ENCODE measurements around the gene SUPV3L1. TPM values are rescaled to one million over a fixed set of nuclear protein-coding genes. Genes with fewer than 3 reads are reported as not detected.
"Not testable (repeated sequence)": the region's sequence is repeated elsewhere in the genome, so short reads cannot be mapped to it uniquely, and the experiment has no call there.

Gene SUPV3L1
- total RNA-seq (10 to 100 TPM; 39.3 to 63.2 (median 42.1) TPM), polyA plus RNA-seq (10 to 100 TPM; 16.5 to 25.2 TPM), total RNA-seq (35.8 reads per million, percentile 64 among the genes with 10 or more reads in this experiment)

GRCh38 chr10:69179743-69180524 is at the start of gene SUPV3L1:
Gene SUPV3L1, plus strand, starts transcription at chr10:69180234. Its CDS starts 58 bp downstream, at chr10:69180292.
- no peaks in the 10 kb centered on the region for H3K27me3 ChIP-seq (ENCODE audit: control insufficient read depth in 2 of 2, insufficient read depth in 2 of 2, low read length in 2 of 2)
- H3K9me3 ChIP-seq (ENCODE audit: control insufficient read depth in 2 of 3, low read length in 3 of 3): no peaks in the 10 kb centered on the region
- POLR2A ChIA-PET: interaction anchor here (0.6 to 1.2 kb wide), 7 partner anchors 11 to 192 kb away, joined by 3 to 4 read pairs (median 3); no protein-coding TSS in a partner anchor
- H3K4me3 ChIP-seq (ENCODE audit: low read length): peak within 1 kb of the TSS; percentile 83
- CTCF ChIA-PET: interaction anchor here (0.6 kb wide), 1 partner anchor 58 kb away, joined by 6 read pairs; no protein-coding TSS in a partner anchor
- peaks cover 0 to 3% (median 0%) of the 10 kb centered on the region in 11 donors for H3K9me3 Mint-ChIP-seq
- peak within 1 kb of the TSS; percentile 98 to 100 (median 99) for H3K27ac Mint-ChIP-seq
- H3K27ac ChIP-seq (ENCODE audit: low read depth, low read length): peak within 1 kb of the TSS; percentile 95
- H3K27me3 Mint-ChIP-seq: no peaks in the 10 kb centered on the region
- peaks cover 22 to 55% (median 38%) of the 10 kb centered on the region in 7 donors for H3K4me1 Mint-ChIP-seq
- DNase-seq: peak; percentile 72 to 91 (median 87)
- intact Hi-C loops (cut with micrococcal nuclease): loop anchor here (1.0 to 5.0 kb wide), 14 partner anchors 22 to 653 kb away; partner anchors contain the start of genes SLC25A16 (in 2 of the 2), VPS26A (in 2 of the 2), DDX21 (in 1 of the 2) and DDX50 (in 1 of the 2)
- peaks cover 12 to 15% of the 10 kb centered on the region in 2 donors for H3K4me1 ChIP-seq (ENCODE audit: control insufficient read depth in 2 of 2, insufficient read depth in 2 of 2, low read length in 2 of 2)
- H3K4me3 Mint-ChIP-seq: peak within 1 kb of the TSS; percentile 85 to 98 (median 96)
- peaks cover 0 to 10% (median 5%) of the 10 kb centered on the region in 5 donors for H3K36me3 Mint-ChIP-seq
- ATAC-seq: peak; percentile 87
- peaks cover 0 to 20% (median 6%) of the 10 kb centered on the region in 3 experiments for H3K36me3 ChIP-seq (ENCODE audit: control insufficient read depth in 2 of 3, insufficient read depth in 3 of 3, low read length in 3 of 3)

- peak overlapping the region in 1 of 10 donors; percentile 34 for H3K4me3 Mint-ChIP-seq
- intact Hi-C loops (cut with micrococcal nuclease): no loop called here
These were observed 49.8 kb upstream of the SUPV3L1 start for GRCh38 chr10:69130251-69130650.

GRCh38 chr10:69139961-69140360 is 40.1 kb upstream of the SUPV3L1 start:
- intact Hi-C loops (cut with micrococcal nuclease): loop anchor here in 1 of 2 donors (2.0 kb wide), 1 partner anchor 15 kb away; the partner anchor contains the start of gene VPS26A
- DNase-seq: no peak
- H3K4me3 Mint-ChIP-seq: no peak overlapping the region
- Histone ChIP-seq H3K9me3 (ENCODE audit: control insufficient read depth in 2 of 3, low read length in 3 of 3) (no peaks in the 10 kb centered on the region), H3K4me3 (ENCODE audit: low read length) (no peak overlapping the region), H3K36me3 (ENCODE audit: control insufficient read depth in 2 of 3, insufficient read depth in 3 of 3, low read length in 3 of 3) (peaks cover 0 to 8% (median 1%) of the 10 kb centered on the region in 3 experiments), H3K4me1 (ENCODE audit: control insufficient read depth in 2 of 2, insufficient read depth in 2 of 2, low read length in 2 of 2) (no peaks in the 10 kb centered on the region), H3K27ac (ENCODE audit: low read depth, low read length) (no peak overlapping the region), H3K27me3 (ENCODE audit: control insufficient read depth in 2 of 2, insufficient read depth in 2 of 2, low read length in 2 of 2) (no peaks in the 10 kb centered on the region)
- CTCF ChIA-PET: no interaction called here
- POLR2A ChIA-PET: interaction anchor here (0.6 kb wide), 2 partner anchors 8 to 12 kb away, joined by 3 to 4 read pairs; no protein-coding TSS in a partner anchor
- H3K27ac Mint-ChIP-seq: no peak overlapping the region
- peaks cover 20 to 67% (median 39%) of the 10 kb centered on the region in 7 donors for H3K4me1 Mint-ChIP-seq
- H3K9me3 Mint-ChIP-seq: no peaks in the 10 kb centered on the region
- H3K36me3 Mint-ChIP-seq: peaks cover 0 to 30% (median 10%) of the 10 kb centered on the region in 5 donors
- H3K27me3 Mint-ChIP-seq: no peaks in the 10 kb centered on the region
- no peak for ATAC-seq

More at GRCh38 chr10:69130251-69130650, 49.8 kb upstream of the SUPV3L1 start:
- Histone ChIP-seq H3K9me3 (ENCODE audit: control insufficient read depth in 2 of 3, low read length in 3 of 3) (no peaks in the 10 kb centered on the region), H3K4me3 (ENCODE audit: low read length) (no peak overlapping the region), H3K36me3 (ENCODE audit: control insufficient read depth in 2 of 3, insufficient read depth in 3 of 3, low read length in 3 of 3) (peaks cover 0 to 20% (median 15%) of the 10 kb centered on the region in 3 experiments), H3K27ac (ENCODE audit: low read depth, low read length) (no peak overlapping the region), H3K27me3 (ENCODE audit: control insufficient read depth in 2 of 2, insufficient read depth in 2 of 2, low read length in 2 of 2) (no peaks in the 10 kb centered on the region), H3K4me1 (ENCODE audit: control insufficient read depth in 2 of 2, insufficient read depth in 2 of 2, low read length in 2 of 2) (peaks cover 12 to 15% of the 10 kb centered on the region in 2 donors)
- CTCF ChIA-PET: no interaction called here
- H3K27ac Mint-ChIP-seq: peak overlapping the region in 5 of 9 donors; percentile 0 to 56 (median 14)
- no peak for ATAC-seq
- no peaks in the 10 kb centered on the region for H3K9me3 Mint-ChIP-seq
- DNase-seq: no peak
- POLR2A ChIA-PET: interaction anchor here (0.7 kb wide), 1 partner anchor 229 kb away, joined by 4 read pairs; the partner anchor contains the start of gene DDX50
- no peaks in the 10 kb centered on the region for H3K27me3 Mint-ChIP-seq
- H3K36me3 Mint-ChIP-seq: peaks cover 0 to 23% (median 8%) of the 10 kb centered on the region in 5 donors
- H3K4me1 Mint-ChIP-seq: peaks cover 17 to 63% (median 52%) of the 10 kb centered on the region in 7 donors

GRCh38 chr10:69141304-69141703 is 38.7 kb upstream of the SUPV3L1 start:
- peaks cover 17 to 68% (median 44%) of the 10 kb centered on the region in 7 donors for H3K4me1 Mint-ChIP-seq
- intact Hi-C loops (cut with micrococcal nuclease): no loop called here
- H3K36me3 Mint-ChIP-seq: peaks cover 0 to 25% (median 5%) of the 10 kb centered on the region in 5 donors
- no peak overlapping the region for H3K4me3 Mint-ChIP-seq
- Histone ChIP-seq H3K4me3 (ENCODE audit: low read length) (no peak overlapping the region), H3K27me3 (ENCODE audit: control insufficient read depth in 2 of 2, insufficient read depth in 2 of 2, low read length in 2 of 2) (no peaks in the 10 kb centered on the region), H3K27ac (ENCODE audit: low read depth, low read length) (no peak overlapping the region), H3K9me3 (ENCODE audit: control insufficient read depth in 2 of 3, low read length in 3 of 3) (no peaks in the 10 kb centered on the region), H3K36me3 (ENCODE audit: control insufficient read depth in 2 of 3, insufficient read depth in 3 of 3, low read length in 3 of 3) (peaks cover 0 to 6% (median 0%) of the 10 kb centered on the region in 3 experiments), H3K4me1 (ENCODE audit: control insufficient read depth in 2 of 2, insufficient read depth in 2 of 2, low read length in 2 of 2) (no peaks in the 10 kb centered on the region)
- peak overlapping the region in 1 of 9 donors; percentile 32 for H3K27ac Mint-ChIP-seq
- ATAC-seq (no peak), DNase-seq (no peak)
- no peaks in the 10 kb centered on the region for H3K27me3 Mint-ChIP-seq
- no peaks in the 10 kb centered on the region for H3K9me3 Mint-ChIP-seq
- POLR2A ChIA-PET: no interaction called here
- CTCF ChIA-PET: no interaction called here

GRCh38 chr10:69142074-69142473 is 38.0 kb upstream of the SUPV3L1 start:
- H3K27me3 ChIP-seq (ENCODE audit: control insufficient read depth in 2 of 2, insufficient read depth in 2 of 2, low read length in 2 of 2); H3K9me3 ChIP-seq (ENCODE audit: control insufficient read depth in 2 of 3, low read length in 3 of 3); H3K9me3 Mint-ChIP-seq; H3K27ac Mint-ChIP-seq; H3K27ac ChIP-seq (ENCODE audit: low read depth, low read length); ATAC-seq; H3K4me3 ChIP-seq (ENCODE audit: low read length); H3K4me1 ChIP-seq (ENCODE audit: control insufficient read depth in 2 of 2, insufficient read depth in 2 of 2, low read length in 2 of 2); CTCF ChIA-PET; H3K4me3 Mint-ChIP-seq; H3K27me3 Mint-ChIP-seq; DNase-seq; H3K36me3 ChIP-seq (ENCODE audit: control insufficient read depth in 2 of 3, insufficient read depth in 3 of 3, low read length in 3 of 3); intact Hi-C loops (cut with micrococcal nuclease): not testable (repeated sequence)
- POLR2A ChIA-PET: interaction anchor here (1.0 kb wide), 1 partner anchor 17 kb away, joined by 4 read pairs; no protein-coding TSS in a partner anchor
- H3K36me3 Mint-ChIP-seq: peaks cover 0 to 25% (median 5%) of the 10 kb centered on the region in 5 donors
- peaks cover 21 to 75% (median 51%) of the 10 kb centered on the region in 7 donors for H3K4me1 Mint-ChIP-seq

GRCh38 chr10:69142983-69143382 is 37.1 kb upstream of the SUPV3L1 start:
- ATAC-seq (no peak), DNase-seq (no peak)
- no peaks in the 10 kb centered on the region for H3K27me3 ChIP-seq (ENCODE audit: control insufficient read depth in 2 of 2, insufficient read depth in 2 of 2, low read length in 2 of 2)
- Mint-ChIP-seq H3K9me3 (no peaks in the 10 kb centered on the region), H3K27ac (peak overlapping the region in 3 of 9 donors; percentile 4 to 47 (median 43)), H3K27me3 (no peaks in the 10 kb centered on the region), H3K4me1 (peaks cover 19 to 70% (median 46%) of the 10 kb centered on the region in 7 donors), H3K4me3 (no peak overlapping the region), H3K36me3 (peaks cover 0 to 22% (median 4%) of the 10 kb centered on the region in 5 donors)
- POLR2A ChIA-PET: interaction anchor here (1.0 kb wide), 1 partner anchor 18 kb away, joined by 4 read pairs; no protein-coding TSS in a partner anchor
- H3K4me3 ChIP-seq (ENCODE audit: low read length): no peak overlapping the region
- H3K36me3 ChIP-seq (ENCODE audit: control insufficient read depth in 2 of 3, insufficient read depth in 3 of 3, low read length in 3 of 3): no peaks in the 10 kb centered on the region
- peaks cover 0 to 7% of the 10 kb centered on the region in 2 donors for H3K4me1 ChIP-seq (ENCODE audit: control insufficient read depth in 2 of 2, insufficient read depth in 2 of 2, low read length in 2 of 2)
- no peaks in the 10 kb centered on the region for H3K9me3 ChIP-seq (ENCODE audit: control insufficient read depth in 2 of 3, low read length in 3 of 3)
- intact Hi-C loops (cut with micrococcal nuclease): no loop called here
- CTCF ChIA-PET: no interaction called here
- no peak overlapping the region for H3K27ac ChIP-seq (ENCODE audit: low read depth, low read length)
